ENCODE measurements around the gene NPM1.

Gene NPM1

GRCh38 chr5:171428168-171428696, 40.6 kb downstream of the NPM1 start:
- no peak for DNase-seq (ENCODE audit: low spot score)

DNA sequence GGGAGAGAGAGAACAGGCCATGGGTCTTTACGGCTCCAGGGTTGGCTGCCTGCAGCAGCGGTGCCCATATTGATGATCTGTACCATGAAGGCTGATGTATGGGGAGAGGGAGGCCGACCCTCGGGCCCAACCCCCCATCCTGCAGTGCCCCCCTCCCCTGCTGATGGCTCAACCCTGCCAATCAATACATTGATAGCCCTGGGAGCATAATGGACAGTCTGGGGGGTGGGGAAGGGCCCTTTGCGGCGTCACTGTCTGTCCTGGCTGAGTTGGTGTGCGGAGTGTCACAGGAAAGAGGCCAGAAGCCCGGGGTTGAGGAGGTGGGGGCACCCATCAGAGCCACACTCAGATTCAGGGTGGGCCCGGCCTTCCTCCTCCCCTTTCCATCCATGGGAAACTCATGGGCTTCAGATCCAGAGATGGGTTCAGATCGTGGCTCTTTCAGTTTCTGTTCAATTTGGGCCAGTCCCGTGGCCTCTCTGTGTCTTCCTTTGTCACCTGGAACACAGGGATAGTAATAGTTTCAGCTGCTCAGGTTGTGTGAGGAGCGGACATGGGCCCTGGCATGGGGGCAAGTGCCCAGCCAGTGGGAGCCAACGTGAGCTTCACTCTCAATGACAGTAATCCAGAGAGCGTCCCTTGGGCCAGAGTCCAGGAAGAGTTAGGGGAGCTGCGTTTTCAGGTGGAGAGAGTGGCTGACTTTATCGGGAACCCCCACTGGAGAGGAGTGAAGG, 41.3 kb downstream of the NPM1 start:
- DNase-seq (ENCODE audit: low spot score), result no peak

DNA sequence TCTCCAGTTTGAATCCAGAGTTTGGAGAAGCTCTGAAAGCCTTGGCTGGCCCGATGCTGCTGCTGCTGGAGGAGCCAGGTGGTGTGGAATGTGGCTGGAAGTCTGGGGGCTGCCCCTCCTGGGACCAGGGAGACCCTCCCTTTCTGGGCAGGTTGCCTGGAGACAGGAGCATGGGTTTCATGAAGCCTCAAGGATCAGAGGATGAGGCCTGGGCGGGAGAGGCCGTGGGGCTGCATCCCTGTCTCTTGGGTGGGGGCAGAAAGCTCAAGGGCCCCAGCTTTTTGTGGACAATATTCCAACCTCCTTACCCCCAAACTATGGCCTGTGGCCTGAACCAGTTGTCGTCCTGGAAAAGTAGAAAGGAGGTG, 41.9 kb downstream of the NPM1 start:
- no peak for DNase-seq (ENCODE audit: low spot score)

DNA sequence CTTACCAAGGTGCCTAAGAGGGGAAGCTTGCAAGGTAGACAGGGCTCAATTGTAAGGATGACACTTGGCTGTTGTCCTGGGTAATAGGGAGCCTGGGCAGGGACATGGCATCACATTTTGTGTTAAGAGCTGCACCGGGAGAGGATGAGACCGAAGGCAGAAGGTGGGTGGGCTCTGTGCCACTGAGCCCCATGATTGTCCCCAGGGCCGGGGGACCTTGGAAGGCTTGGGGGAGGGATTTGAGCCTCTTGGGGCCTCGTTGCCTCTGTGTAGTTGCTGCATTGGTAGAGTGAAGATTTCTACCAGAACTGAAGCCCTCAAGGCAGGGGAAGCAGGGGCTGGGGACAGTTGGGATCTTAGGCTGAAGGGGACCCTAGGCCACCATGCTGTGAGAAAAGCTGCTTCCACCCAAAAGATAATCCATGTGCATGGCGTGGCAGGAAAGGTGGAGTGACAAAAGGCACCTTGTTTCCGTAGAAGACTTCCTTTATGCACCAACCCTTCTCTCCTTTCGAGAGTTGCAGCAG, 43.7 kb downstream of the NPM1 start:
- DNase-seq (ENCODE audit: low spot score), result no peak

DNA sequence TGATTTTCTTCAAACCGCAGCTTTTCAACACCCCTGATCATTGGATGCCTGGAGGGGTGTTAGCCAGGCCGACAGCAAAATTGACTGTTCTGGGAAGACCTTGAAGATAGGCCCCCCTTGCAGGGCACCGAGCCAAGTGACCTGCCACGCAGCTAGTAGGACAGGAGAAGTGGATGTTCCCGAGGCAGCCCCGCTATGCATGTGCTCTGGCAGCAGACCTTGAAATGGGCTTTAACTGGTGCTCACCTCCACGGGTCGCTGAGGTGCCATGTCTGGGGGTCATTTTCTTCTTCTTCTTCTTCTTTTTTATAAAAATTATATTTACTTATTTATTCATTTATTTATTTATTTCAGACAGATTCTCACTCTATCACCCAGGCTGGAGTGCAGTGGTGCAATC, 44.4 kb downstream of the NPM1 start:
- DNase-seq (ENCODE audit: low spot score), result no peak

DNA sequence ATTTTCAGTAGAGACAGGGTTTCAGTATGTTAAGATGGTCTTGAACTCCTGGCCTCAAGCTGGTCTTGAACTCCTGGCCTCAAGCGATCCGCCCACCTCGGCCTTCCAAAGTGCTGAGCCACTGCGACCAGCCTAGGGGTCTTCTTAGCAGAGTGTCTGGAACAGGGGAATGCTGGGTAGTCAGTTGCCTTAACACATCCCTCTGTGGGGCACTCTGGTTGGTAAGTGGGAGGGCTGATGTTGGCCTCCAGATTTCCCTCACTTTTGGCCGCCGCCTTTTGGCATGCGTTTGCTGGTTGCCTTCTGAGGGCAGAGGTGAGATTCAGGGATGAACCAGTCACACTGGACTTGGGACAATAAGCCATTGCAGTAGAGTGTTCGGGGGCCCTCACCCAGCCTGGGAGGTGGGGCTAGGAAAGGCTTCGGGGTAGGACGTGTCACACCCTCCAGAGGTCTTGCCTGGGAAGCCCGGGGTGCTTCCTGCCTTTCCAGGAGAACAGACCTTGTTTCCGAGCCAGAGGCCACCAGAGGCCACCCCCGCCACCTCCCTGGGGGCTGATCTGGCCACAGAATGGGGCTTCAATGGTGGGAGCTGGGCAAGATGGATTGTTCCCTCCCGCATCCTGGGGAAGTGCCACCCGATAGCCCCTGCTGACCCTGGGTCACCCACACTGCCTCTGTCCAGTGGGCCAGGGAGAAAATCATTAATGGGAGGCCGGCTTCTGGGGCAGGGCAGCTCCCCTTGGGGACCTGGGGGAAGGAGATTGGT, 45.1 kb downstream of the NPM1 start:
- no peak for DNase-seq (ENCODE audit: low spot score)

DNA sequence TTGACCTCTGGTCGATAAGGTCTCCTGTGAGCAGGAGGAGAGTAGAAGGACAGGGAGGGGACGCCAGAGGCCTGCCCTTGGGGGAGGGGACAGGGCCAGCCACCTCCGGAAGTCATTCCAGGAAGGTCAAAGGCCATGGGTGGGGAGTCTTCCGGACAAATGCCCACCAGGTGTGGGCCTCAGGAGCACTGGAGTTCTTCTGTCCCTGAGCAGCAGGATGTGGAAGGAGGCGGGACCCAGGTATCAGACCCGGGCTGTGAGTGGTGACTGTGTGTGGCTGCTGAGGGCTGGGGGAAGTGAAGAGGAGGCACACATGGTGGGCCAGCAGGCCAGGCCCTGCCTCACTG, 45.7 kb downstream of the NPM1 start:
- DNase-seq (ENCODE audit: low spot score), result no peak

DNA sequence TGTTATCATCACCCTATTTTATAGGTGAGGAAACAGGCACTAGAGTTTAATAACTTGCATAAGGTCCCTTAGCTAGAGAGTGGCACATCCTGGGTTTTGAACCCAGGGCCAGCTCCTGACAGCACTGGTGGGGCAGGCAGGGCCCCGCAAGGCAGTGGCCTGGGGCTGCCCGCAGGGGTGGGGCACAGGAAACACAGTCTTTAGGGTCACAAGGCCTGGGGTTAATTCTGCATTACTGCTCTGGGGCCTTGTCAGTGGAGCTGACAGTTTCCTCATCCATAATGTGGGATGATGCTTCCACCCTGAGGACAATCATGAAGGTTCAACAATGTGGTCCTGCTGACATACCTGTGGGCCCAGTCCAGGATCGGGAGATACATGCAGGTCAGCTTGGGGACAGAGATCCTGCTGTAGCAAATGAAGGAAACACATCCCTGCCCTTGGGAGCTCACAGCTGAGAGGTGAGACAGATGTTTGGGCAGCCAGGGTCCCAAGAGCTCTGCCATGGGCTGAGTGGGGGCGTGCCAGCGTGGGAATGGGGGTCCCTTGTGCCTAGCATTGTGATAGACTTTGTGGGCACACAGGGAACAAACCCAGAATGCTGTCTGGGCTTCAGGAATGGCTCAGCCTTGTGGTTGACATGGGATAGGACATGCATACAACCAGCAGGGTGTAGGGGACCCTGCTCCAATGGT, 46.5 kb downstream of the NPM1 start:
- DNase-seq (ENCODE audit: low spot score), result no peak

GRCh38 chr5:171434874-171435273, 47.2 kb downstream of the NPM1 start:
- no peak for DNase-seq (ENCODE audit: low spot score)

- DNase-seq (ENCODE audit: low spot score), result no peak
These were observed 48.3 kb downstream of the NPM1 start for GRCh38 chr5:171435908-171436307.

DNA sequence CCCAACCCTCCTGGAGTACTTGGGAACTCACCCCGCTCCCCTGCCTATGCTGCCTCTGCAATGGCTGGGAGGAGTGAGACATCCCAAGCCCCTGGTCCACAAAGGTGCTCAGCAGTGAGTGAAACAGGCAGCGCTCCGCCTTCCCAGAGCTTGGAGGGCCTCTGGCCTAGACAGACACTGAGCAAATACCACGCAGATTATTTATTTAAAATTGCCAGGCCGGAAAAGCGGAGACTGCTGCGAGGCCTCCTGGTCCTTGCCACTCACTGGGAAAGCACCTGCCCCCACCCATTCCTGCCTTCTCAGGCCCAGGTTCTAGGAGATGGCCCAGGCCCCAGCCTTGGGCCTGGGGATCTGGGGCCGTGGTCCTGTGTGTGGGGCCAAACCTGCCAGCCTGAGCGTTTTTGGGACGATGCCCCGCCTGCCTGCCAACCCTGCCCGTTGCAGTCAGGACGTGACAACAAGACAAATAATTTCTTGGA, 49.2 kb downstream of the NPM1 start:
- DNase-seq (ENCODE audit: low spot score), result no peak

- no peak for DNase-seq (ENCODE audit: low spot score)
These were observed 49.7 kb downstream of the NPM1 start for GRCh38 chr5:171437286-171437821.

DNA sequence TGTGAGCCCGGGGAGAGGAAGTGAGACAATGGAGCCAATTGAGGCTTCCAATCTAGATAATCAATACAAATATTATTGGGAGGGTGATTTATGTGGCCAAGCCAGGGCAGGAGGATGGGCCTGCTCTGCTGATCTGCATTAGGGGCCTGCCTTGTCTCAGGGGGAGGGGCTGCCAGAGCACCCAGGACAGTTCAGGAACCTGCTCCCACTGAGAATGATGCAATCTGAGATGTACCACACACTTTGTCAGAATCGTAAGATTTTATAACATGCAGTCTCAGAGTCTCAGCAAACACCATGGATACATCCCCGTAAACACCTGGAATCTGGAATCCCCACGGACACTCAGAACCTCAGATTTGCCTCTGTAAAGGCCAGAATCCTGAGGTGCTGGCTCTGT, 51.1 kb downstream of the NPM1 start:
- no peak for DNase-seq (ENCODE audit: low spot score)

DNA sequence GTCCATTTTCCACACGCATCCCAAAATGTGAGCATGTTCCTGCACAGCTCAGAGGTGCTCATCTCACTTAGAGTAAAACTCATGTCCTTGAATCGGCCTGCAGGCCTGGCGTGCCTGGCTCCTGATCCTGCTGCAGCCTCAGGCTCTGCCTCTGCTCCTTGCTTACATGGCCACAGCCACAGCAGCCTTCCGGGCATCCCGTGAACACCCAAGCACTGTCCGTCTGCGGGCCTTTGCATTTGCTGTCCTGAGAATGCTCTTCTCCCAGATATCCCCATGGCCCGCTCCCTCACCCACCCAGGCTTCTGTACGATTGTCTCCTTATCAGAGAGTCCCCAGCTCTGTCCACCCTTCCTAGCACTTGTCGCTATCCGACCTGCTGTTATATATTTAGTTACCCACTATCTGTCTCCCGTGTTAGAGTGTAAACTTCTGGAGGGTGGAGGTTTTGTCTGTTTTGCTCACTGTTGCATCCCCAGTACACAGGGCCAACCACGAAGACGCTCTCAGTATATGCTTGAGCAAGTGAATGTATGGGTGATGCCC, 53.7 kb downstream of the NPM1 start:
- DNase-seq (ENCODE audit: low spot score), result no peak

GRCh38 chr5:171442287-171443042, 54.8 kb downstream of the NPM1 start:
- DNase-seq (ENCODE audit: low spot score), result no peak

- no peak for DNase-seq (ENCODE audit: low spot score)
These were observed 56.9 kb downstream of the NPM1 start for GRCh38 chr5:171444582-171444981.

DNA sequence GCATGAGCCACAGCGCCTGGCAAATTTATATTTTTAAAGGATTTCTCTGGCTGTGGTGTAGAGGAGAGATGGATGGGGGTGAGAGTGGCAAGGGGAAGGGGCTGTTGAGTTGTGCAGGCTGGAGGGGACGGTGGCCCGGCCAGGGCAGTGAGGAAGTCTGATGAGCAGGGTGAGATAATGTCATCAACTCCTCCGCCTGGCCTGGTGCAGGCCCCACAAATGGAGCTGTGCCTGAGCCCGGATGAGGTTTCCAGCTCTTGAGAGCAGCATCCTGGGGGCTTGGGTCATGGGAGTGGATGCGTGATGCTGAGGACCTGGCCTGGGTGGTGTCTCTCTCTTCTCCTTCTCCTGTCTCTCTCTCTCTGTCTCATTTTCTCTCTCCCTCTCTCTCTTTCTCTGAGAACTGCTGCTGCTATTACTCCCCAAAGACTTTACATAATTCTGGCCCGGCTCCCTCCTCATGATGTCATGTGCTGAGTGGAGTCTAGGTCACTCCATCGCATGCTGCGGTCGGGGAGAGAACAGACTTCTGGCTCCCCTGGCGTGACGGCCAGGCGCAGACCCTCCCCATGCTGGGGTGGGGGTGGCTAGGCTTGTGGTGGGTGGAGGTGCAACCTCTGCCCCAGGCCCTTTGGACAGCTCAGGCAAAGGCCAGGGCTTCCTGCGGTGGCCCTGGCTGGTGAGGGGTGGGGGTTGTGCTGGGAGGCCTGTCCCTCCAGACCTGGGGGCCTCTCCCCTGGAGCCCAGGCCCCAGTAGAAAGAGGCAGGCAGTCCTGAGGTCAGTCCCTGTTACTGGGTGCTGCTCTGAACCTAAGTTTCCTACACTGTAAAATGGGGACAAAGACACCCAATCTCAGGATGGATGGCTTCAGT, 58.2 kb downstream of the NPM1 start:
- DNase-seq (ENCODE audit: low spot score), result no peak

DNA sequence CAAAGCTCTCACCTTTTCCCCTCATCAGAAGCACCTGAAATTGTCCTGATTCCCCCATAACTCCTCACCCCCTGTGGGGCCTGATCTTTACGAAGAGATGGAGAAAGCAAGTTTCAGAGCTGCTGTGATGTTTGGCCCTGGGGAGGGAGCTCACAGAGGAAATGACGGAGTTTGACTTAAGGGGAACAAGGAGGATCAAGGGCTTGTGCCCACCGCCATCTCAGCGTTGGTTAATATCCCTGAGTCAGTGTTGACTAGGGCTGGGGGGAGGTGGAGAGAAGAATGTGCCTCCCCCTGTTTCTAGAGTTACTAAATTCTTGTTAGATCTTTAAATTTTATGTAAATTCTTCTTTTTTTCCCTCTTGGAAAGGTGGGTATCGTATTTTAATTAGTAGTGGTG, 59.6 kb downstream of the NPM1 start:
- no peak for DNase-seq (ENCODE audit: low spot score)

DNA sequence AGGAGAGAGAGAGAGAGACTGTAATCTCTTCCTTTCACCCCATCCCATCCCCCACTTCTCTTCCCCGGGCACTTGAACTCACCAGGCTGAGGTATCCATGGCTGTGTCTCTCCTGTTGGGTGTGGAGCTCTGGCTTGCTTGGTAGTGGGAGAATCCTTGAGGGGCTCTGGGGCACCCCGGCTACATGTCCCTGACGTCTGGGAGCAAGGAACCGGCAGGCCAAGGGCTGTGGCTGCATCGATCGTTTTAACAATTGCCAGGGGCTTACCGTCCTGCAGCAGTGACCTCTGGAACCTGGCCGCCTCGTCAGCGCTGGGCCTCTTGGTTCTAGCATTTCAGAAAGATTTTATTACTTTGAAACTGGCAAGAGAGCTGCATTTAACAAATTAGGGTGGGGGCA, 61.8 kb downstream of the NPM1 start:
- no peak for DNase-seq (ENCODE audit: low spot score)
